Measurements from ENCODE around the gene UBE2Q2.

Gene UBE2Q2

DNA sequence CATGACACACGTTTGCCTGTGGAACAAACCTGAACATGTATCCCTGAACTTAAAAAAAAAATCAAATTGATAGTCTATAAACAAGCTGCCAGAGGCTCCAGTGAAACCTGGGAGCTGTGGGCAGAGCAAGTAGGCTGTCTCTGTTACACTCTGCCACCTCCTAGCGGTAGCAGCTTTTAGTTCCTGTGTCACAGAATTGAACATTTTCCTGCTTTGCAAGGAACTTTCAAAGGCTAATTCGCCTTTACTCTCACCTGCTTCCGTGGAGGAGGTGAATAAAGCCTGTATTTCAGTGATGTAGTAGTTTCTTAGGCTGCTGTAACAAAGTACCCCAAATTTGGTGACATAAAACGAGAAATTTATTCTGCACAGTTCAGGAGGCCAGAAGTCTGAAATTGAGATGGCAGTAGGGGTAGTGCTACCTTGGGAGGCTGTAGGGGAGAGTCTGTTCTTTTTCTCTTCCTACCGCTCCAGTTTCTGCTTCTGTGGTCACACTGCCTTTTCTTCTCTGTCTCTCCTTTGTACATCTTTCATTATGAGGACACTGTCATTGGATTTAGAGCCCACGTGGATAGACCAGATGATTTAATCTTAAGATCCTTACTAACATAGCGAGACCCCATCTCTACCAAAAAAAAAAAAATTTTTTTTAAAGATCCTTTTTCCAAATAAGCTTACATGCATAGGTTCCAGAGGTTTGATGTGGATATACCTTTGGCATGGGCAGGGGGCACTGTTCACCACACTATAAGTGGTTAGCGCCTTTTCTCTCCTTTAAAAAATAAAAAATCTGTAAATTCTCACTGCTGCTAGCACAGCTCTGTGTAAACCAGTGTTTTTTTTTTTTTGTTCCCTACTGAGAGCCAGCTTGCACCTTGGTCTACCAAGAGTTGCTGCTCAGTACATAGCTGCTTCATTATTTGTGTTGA is 85.7 kb downstream of the UBE2Q2 start:
- DNase-seq, result no peak

DNA sequence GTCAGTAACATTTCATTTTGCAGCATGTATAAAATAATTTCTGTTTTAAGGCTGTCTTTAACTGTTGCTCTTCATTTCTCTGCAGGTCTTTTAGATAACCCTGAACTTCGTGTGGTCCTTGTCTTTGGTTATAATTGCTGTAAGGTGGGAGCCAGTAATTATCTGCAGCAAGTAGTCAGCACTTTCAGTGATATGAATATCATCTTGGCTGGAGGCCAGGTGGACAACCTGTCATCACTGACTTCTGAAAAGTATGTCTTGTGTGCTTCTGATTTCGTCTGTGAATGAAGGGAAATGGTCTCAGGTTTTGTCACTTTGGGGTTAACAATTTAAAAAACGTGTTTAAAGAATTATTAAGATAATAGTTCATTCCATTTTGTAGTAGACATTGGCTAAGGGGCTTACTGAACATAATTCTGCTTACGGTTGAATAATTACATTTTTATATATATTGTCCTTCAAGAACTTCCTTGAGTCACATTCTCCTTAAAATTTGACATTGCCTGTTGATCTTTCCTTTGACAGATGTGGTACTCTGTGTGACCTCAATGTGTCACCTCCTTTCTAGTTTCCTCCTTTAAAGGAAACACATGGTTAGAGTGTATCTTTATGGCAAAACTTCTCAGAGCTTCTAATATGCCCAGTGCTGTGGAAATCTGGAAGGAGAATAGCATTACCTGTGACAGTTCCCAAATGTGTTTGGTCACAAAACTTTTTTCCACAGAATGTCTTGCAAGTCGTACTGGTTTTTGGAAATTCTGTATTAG is 86.7 kb downstream of the UBE2Q2 start:
- no peak for DNase-seq

- no peak for DNase-seq
Observed at GRCh38 chr15:75930866-75931265, 87.6 kb downstream of the UBE2Q2 start.

DNA sequence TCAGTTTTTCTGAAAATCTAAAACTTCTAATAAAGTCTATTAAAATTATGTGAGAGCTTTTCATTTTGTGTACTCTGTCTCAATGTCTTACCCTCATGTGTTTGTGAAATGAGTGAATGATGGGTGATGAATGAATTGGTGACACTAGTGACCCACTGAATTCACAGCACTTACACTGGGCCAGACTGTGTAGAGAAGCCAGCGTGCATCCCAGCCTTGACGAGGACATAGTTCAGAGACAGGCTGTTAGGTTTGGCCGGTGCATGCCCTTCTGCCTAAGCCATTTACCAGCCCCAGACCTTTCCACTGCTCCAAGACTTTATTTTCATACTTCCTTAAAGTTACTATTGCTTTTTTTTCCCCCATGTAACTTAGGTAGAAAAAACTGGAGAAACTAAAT is 99.2 kb downstream of the UBE2Q2 start:
- DNase-seq, result no peak

- DNase-seq, result no peak
Observed at GRCh38 chr15:75943246-75943645, 100.0 kb downstream of the UBE2Q2 start.

DNA sequence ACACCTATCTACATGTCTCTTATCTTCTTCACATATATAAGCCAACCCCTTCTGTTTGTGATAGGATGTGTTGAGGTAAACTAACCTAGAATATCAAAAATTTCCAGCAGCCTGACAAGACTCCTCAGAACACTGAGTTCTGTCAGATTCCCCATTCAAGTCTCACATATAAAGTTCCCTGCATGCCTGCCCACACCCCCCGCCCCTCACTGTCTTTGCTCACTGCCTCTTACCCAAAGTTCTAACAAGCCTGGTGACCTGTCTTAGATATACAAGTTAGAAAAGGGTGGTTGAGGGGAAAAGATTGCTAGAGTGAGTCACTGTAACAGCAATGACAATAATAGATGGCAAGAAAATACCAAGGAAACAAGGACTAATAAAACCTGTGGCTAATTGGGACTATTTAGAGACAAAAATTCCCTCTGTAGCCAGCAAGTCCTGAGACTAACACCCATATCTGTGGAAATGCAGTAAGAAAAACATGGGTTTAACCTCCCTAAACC is 100.5 kb downstream of the UBE2Q2 start:
- no peak for DNase-seq

- DNase-seq, result no peak
Observed at GRCh38 chr15:75945953-75946352, 102.7 kb downstream of the UBE2Q2 start.

GRCh38 chr15:75947092-75947491 is 103.8 kb downstream of the UBE2Q2 start:
- DNase-seq, result no peak

GRCh38 chr15:75948761-75949296 is 105.6 kb downstream of the UBE2Q2 start:
- no peak for DNase-seq

All from central memory CD4-positive, alpha-beta T cell (primary cell).